Smooth muscle cell (in vitro differentiated cells): ENCODE results near the gene TFAP2A. TPM values are rescaled to one million over a fixed set of nuclear protein-coding genes. Genes with fewer than 3 reads are reported as not detected.

Source experiments
- DNase-seq: peaks from one replicate; lab custom pipeline; 2025; ENCODE audit not compliant: unreplicated experiment; lab: John Stamatoyannopoulos, UW
- H2AFZ ChIP-seq: fragments of 200-600 bp; sonication (generic); 2 replicates; pipeline ENCODE4 v1.6.0; 2016; ENCODE audit warnings: antibody characterized with exemption, low read depth, mild to moderate bottlenecking
- H3F3A ChIP-seq: fragments of 200-600 bp; sonication (generic); 2 replicates; pipeline ENCODE4 v1.6.0; 2017; ENCODE audit warnings: antibody characterized with exemption, low read depth
- H3K27ac ChIP-seq: fragments of 200-600 bp; sonication (generic); 2 replicates; pipeline ENCODE4 v1.5.1; 2016; ENCODE audit warnings: low read depth, mild to moderate bottlenecking
- H3K27me3 ChIP-seq: fragments of 200-600 bp; sonication (generic); 2 replicates; pipeline ENCODE4 v1.6.1; 2016; ENCODE audit warnings: low read depth, mild to moderate bottlenecking
- H3K36me3 ChIP-seq: fragments of 200-600 bp; sonication (generic); 2 replicates; pipeline ENCODE4 v1.5.1; 2016; ENCODE audit warnings: low read depth
- H3K4me1 ChIP-seq: fragments of 200-600 bp; sonication (generic); 2 replicates; pipeline ENCODE4 v1.5.1; 2016; ENCODE audit warnings: low read depth
- H3K4me2 ChIP-seq: fragments of 200-600 bp; sonication (generic); 2 replicates; pipeline ENCODE4 v1.6.0; 2016; ENCODE audit warnings: mild to moderate bottlenecking
- H3K4me3 ChIP-seq: fragments of 200-600 bp; sonication (generic); 2 replicates; pipeline ENCODE4 v1.5.1; 2016; ENCODE audit warnings: mild to moderate bottlenecking
- H3K79me2 ChIP-seq: fragments of 200-600 bp; sonication (generic); 2 replicates; pipeline ENCODE4 v1.6.0; 2016; ENCODE audit warnings: low read depth, mild to moderate bottlenecking
- H3K9ac ChIP-seq: fragments of 200-600 bp; sonication (generic); 2 replicates; pipeline ENCODE4 v1.6.0; 2016; ENCODE audit warnings: low read depth
- H3K9me3 ChIP-seq: fragments of 200-600 bp; sonication (generic); replicated peaks from 2 replicates; pipeline ENCODE4 v1.5.1; 2016; ENCODE audit warnings: low read depth
- H4K20me1 ChIP-seq: fragments of 200-600 bp; sonication (generic); 2 replicates; pipeline ENCODE4 v1.6.0; 2016; ENCODE audit warnings: low read depth
- CTCF ChIP-seq: fragments of 200-600 bp; sonication (generic); IDR thresholded peaks from 2 replicates; pipeline ENCODE4 v1.5.1; 2017; ENCODE audit warnings: borderline replicate concordance, mild to moderate bottlenecking, antibody characterized with exemption; ENCODE audit not compliant: insufficient read depth, poor library complexity, severe bottlenecking
- WGBS: methylation state at CpG from one replicate; pipeline ENCODE4 v1.1.7; 2016; ENCODE audit warnings: low lambda C conversion rate; 5-methylcytosine and 5-hydroxymethylcytosine counted together
- polyA plus RNA-seq: library from polyadenylated mRNA; unstranded; fragments of >200 nt; fragmentation: Nextera tagmentation; extraction: Ambion mirVana; gene quantifications from 2 replicates; pipeline ENCODE4 v1.2.1, GENCODE V29; 2016
- total RNA-seq: library from RNA; depleted of rRNA; stranded (reverse); fragments of >200 nt; gene quantifications from 2 replicates; pipeline ENCODE4 v1.2.3, GENCODE V29; 2014

Gene TFAP2A
- total and polyA plus RNA-seq, 2 experiments from 2014 or later, result 10.1 to 13.6 TPM

GRCh38 chr6:10395704-10396546 lies 18.9 kb downstream of the TFAP2A start:
- Histone ChIP-seq H4K20me1 (no peaks in the 10 kb centered on the region), H3K9ac (no peak overlapping the region), H3K4me3 (peak overlapping the region; percentile 23), H3K79me2 (no peaks in the 10 kb centered on the region), H3K27ac (peak overlapping the region; percentile 14), H3K27me3 (peaks cover 65% of the 10 kb centered on the region), H3K9me3 (no peaks in the 10 kb centered on the region), H3F3A (no peaks in the 10 kb centered on the region), H3K4me1 (peaks cover 7% of the 10 kb centered on the region), H3K4me2 (peak overlapping the region; percentile 73), H2AFZ (peak overlapping the region; percentile 56), H3K36me3 (no peaks in the 10 kb centered on the region)
- TF ChIP-seq CTCF, result no peak
- DNase-seq, result no peak
- 14% methylated on average over 14 of the region's 14 CpGs for WGBS

DNA sequence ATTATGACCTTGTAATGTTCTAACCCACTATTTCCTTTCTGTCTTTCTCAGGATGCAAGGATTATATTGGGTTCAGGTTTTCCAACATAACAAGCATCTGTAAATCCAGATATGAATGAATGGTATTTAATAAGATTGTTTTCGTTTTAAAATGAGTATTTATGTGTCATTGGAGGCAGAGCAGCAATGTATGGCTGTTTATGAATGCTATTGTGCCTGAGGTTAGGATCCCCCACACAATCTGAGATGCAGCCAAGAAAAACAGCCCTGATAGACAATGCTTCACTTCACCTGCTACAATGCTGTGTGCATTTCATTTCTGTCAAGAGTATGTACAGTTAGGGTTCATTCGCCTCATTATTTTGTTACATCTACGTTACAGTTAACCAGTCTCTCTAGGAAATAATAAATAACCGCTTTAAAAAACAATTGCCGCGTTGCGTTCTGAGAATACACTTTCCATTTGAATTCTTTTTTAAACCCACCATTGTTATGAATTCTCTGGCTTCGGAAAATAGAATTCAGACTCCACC lies 19.6 kb downstream of the TFAP2A start:
- no peaks in the 10 kb centered on the region for H3K79me2 ChIP-seq
- no peaks in the 10 kb centered on the region for H3K9me3 ChIP-seq
- peak overlapping the region; percentile 73 for H3K4me2 ChIP-seq
- H3K27ac ChIP-seq, result no peak overlapping the region
- no peak overlapping the region for H3K9ac ChIP-seq
- no peak for DNase-seq
- WGBS, result 23% methylated on average over 8 of the region's 8 CpGs
- H3K4me3 ChIP-seq, result peak overlapping the region; percentile 23
- no peak for TF ChIP-seq CTCF
- peak overlapping the region; percentile 56 for H2AFZ ChIP-seq
- peaks cover 8% of the 10 kb centered on the region for H3K4me1 ChIP-seq
- H4K20me1 ChIP-seq, result no peaks in the 10 kb centered on the region
- no peaks in the 10 kb centered on the region for H3F3A ChIP-seq
- H3K36me3 ChIP-seq, result no peaks in the 10 kb centered on the region
- peaks cover 72% of the 10 kb centered on the region for H3K27me3 ChIP-seq

GRCh38 chr6:10393544-10394225 lies 21.2 kb downstream of the TFAP2A start:
- Histone ChIP-seq H3K27ac (no peak overlapping the region), H2AFZ (no peak overlapping the region), H3K4me1 (peaks cover 15% of the 10 kb centered on the region), H3K9me3 (no peaks in the 10 kb centered on the region), H3K36me3 (no peaks in the 10 kb centered on the region), H3K79me2 (no peaks in the 10 kb centered on the region), H3F3A (no peaks in the 10 kb centered on the region), H3K9ac (no peak overlapping the region), H3K4me2 (no peak overlapping the region), H3K4me3 (no peak overlapping the region), H3K27me3 (peaks cover 87% of the 10 kb centered on the region), H4K20me1 (no peaks in the 10 kb centered on the region)
- WGBS, result 25% methylated on average over 8 of the region's 8 CpGs
- no peak for DNase-seq
- no peak for TF ChIP-seq CTCF
